GM12878 (cell line): ENCODE results near the gene CIAPIN1. TPM values are rescaled to one million over a fixed set of nuclear protein-coding genes. Genes with fewer than 3 reads are reported as not detected.

ENCODE experiments used
- ATAC-seq: fragments of 200-7000 bp; cut with Tn5 transposase; 3 replicates; pipeline ENCODE4 v1.9.1; 2020; ENCODE audit warnings: mild to moderate bottlenecking, moderate library complexity
- BruUV-seq: library from RNA; stranded (reverse); fragments of 400-500 nt; replicated peaks from 2 replicates; lab custom pipeline; 2021; lab: Mats Ljungman, UMichigan
- CTCF ChIA-PET: fragments of 300-600 bp; sonication (Branson Sonifier 250); formaldehyde crosslinking; extraction: SDS; loops from one replicate; lab custom pipeline; 2021; ENCODE audit warnings: inconsistent platforms; lab: Yijun Ruan, JAX
- POLR2A ChIA-PET: fragments of 350-600 bp; formaldehyde crosslinking; extraction: SDS; loops from one replicate; lab custom pipeline; 2021; ENCODE audit warnings: inconsistent platforms; lab: Charles Lee
- RAD21 ChIA-PET: fragments of 300-600 bp; sonication (Branson Sonifier 250); formaldehyde crosslinking; loops from one replicate; lab custom pipeline; 2023; ENCODE audit warnings: antibody characterized with exemption; ENCODE audit not compliant: unreplicated experiment; lab: Charles Lee
- SMC1A ChIA-PET: fragments of 300-600 bp; sonication (Branson Sonifier 250); formaldehyde crosslinking; loops from one replicate; lab custom pipeline; 2023; ENCODE audit not compliant: unreplicated experiment, uncharacterized antibody; lab: Charles Lee
- DNase-seq: peaks from one replicate; pipeline ENCODE4 v3.0.0-alpha.2; 2011; ENCODE audit warnings: low read depth, low spot score
- FAIRE-seq: peaks from 3 replicates; lab custom pipeline; 2011; peaks lifted over from hg19 to GRCh38; lab: Jason Lieb, UNC
- H2AFZ ChIP-seq: 2 replicates; pipeline ENCODE4 v1.6.0; 2011; ENCODE audit warnings: low read depth, low read length, control low read depth; ENCODE audit not compliant: control insufficient read depth
- H3K27ac ChIP-seq: 2 replicates; pipeline ENCODE4 v1.5.1; 2011; ENCODE audit warnings: control low read depth; ENCODE audit not compliant: control insufficient read depth, insufficient read depth
- H3K27me3 ChIP-seq, 2 experiments: replicated peaks in 1 of 2; 2 replicates each; pipeline versions ENCODE4 v1.6.0 to v1.6.1; 2011; ENCODE audit warnings: low read length in 1 of 2; ENCODE audit not compliant: control insufficient read depth in 2 of 2, insufficient read depth in 2 of 2
- H3K36me3 ChIP-seq, 2 experiments: 2 replicates each; pipeline ENCODE4 v1.5.1; 2011; ENCODE audit warnings: low read length in 1 of 2; ENCODE audit not compliant: control insufficient read depth in 2 of 2, insufficient read depth in 2 of 2
- H3K4me1 ChIP-seq: 2 replicates; pipeline ENCODE4 v1.6.1; 2011; ENCODE audit warnings: mild to moderate bottlenecking, low read length, moderate library complexity, mixed read lengths; ENCODE audit not compliant: control insufficient read depth, insufficient read depth
- H3K4me2 ChIP-seq: 2 replicates; pipeline ENCODE4 v1.6.0; 2011; ENCODE audit warnings: control low read depth; ENCODE audit not compliant: control insufficient read depth, insufficient read depth
- H3K4me3 ChIP-seq: fragments of 200-600 bp; sonication (generic); 2 replicates; pipeline ENCODE4 v1.5.1; 2016
- H3K79me2 ChIP-seq: 2 replicates; pipeline ENCODE4 v1.6.0; 2011; ENCODE audit warnings: low read length; ENCODE audit not compliant: control insufficient read depth, insufficient read depth
- H3K9ac ChIP-seq: 2 replicates; pipeline ENCODE4 v1.8.0; 2011; ENCODE audit warnings: low read length, control low read depth, mixed read lengths; ENCODE audit not compliant: control insufficient read depth, insufficient read depth
- H3K9me3 ChIP-seq: replicated peaks from 3 replicates; pipeline ENCODE4 v1.5.1; 2011; ENCODE audit warnings: mild to moderate bottlenecking, low read length; ENCODE audit not compliant: control insufficient read depth, insufficient read depth
- H4K20me1 ChIP-seq: 2 replicates; pipeline ENCODE4 v1.6.0; 2011; ENCODE audit not compliant: control insufficient read depth, insufficient read depth
- FOXM1 ChIP-seq: IDR thresholded peaks from 2 replicates; pipeline ENCODE4 v1.6.1; 2012; ENCODE audit warnings: low read depth, mild to moderate bottlenecking, inconsistent platforms, low read length, moderate library complexity
- IKZF1 ChIP-seq: fragments of 450-650 bp; conservative IDR thresholded peaks from 2 replicates; pipeline ENCODE4 v1.6.1; 2017; ENCODE audit warnings: antibody characterized with exemption, mild to moderate bottlenecking
- WGBS: methylation state at CpG from one replicate; pipeline ENCODE4 v1.1.6; 2016; ENCODE audit warnings: low lambda C conversion rate; ENCODE audit not compliant: insufficient replicate concordance, insufficient coverage; ENCODE audit errors: missing lambda C conversion rate; 5-methylcytosine and 5-hydroxymethylcytosine counted together
- in situ Hi-C: fragments of 300-500 bp; cut with MboI; formaldehyde crosslinking; loops from 9 replicates; pipeline ENCODE4 v1.14.3; 2018; ENCODE audit warnings: mixed read lengths
- intact Hi-C: fragments of 100-400 bp; cut with micrococcal nuclease; formaldehyde crosslinking; loops from one replicate; pipeline ENCODE4 v1.14.2; 2022; ENCODE audit not compliant: unreplicated experiment
- polyA plus RNA-seq, 11 experiments: library from polyadenylated mRNA; depleted of rRNA in 4 of 11; unstranded in 6 of 11; stranded (reverse) in 5 of 11; fragments of >200 nt; fragmentation: Nextera tagmentation in 4 of 11; fragmentation: Illumina TruSeq in 1 of 11; extraction: Ambion mirVana in 4 of 11; extraction: Trizol in 1 of 11; gene quantifications; 1 replicate in 1 of 11; 2 replicates in 10 of 11; pipeline versions ENCODE4 v1.2.1 to v1.2.3, GENCODE V29; 2011 to 2016; ENCODE audit warnings: inconsistent platforms in 2 of 11, missing spikeins in 2 of 11, low read depth in 1 of 11
- total RNA-seq, 4 experiments: library from RNA; depleted of rRNA in 3 of 4; stranded (reverse); fragments of >200 nt in 3 of 4; fragmentation: Illumina TruSeq in 1 of 4; extraction: Trizol in 1 of 4; gene quantifications; 2 replicates each; pipeline versions ENCODE4 v1.2.1 to v1.2.3, GENCODE V29; 2013 to 2021
- TF ChIP-seq, protein P1 (sequence below): fragments of 150-350 bp; IDR thresholded peaks from 2 replicates; pipeline ENCODE4 v1.6.1; 2014; ENCODE audit warnings: mild to moderate bottlenecking, low read depth, low read length
- TF ChIP-seq, protein P2 (sequence below): fragments of 450-650 bp; formaldehyde crosslinking; IDR thresholded peaks from 2 replicates; pipeline ENCODE4 v1.4.0; 2020; ENCODE audit warnings: mild to moderate bottlenecking, moderate library complexity

Gene CIAPIN1
- total and polyA plus RNA-seq, 10 of the 15 experiments (the other 5 are each of a cell fraction or from before 2014, with no cell fraction given): 46.2 to 150 (median 54.3) TPM

DNA sequence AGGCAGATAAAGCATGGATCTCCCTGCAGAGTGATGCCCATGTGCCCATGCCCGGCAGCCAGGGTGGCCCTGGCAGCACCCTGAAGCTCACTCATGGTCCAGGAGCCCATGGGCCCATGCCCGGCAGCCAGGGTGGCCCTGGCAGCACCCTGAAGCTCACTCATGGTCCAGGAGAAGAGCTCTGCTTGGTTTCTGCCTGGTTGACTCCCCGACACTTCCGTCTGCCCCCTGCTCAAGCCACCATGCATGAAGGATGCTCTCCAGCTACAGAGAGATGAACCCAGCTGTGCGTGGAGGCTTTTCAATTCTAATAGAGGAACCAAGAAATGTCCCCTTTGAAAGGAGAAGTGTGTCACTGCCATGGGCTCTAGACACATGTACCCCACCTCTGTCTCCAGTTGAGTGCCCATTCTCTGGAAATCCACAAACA, 33.9 kb downstream of the CIAPIN1 start (continued):
- TF ChIP-seq IKZF1: peak; percentile 68
- TF ChIP-seq, all 136 proteins: peak for 15

DNA sequence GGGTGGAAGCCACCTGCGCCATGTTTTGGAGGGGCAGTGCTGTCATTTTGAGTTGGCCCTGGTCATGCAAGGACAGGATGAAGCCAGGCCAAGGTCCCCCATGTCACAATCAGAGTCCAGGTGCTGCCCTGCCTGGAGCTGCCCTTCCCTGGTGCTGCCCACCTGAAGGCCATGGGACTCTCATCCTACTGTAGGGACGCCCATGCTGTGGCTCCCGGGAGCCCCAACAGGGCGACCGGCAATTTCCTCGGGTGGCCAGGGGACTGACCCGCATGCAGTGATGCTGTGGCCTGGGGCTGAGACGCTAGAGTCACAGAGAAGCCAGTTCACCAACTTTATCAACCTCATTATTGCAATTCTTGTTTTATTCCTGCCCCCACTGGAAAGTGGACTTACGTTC, 34.6 kb downstream of the CIAPIN1 start:
- in situ Hi-C loops: no loop called here
- no TSS peak for BruUV-seq
- no peak overlapping the region for H2AFZ ChIP-seq
- intact Hi-C loops: loop anchor here (2.0 kb wide), 1 partner anchor 24 kb away; no protein-coding TSS in a partner anchor
- H3K79me2 ChIP-seq: no peaks in the 10 kb centered on the region
- ChIA-PET RAD21 (interaction anchor here (0.9 to 6.9 kb wide), 15 partner anchors 11 to 189 kb away, joined by 3 to 87 read pairs (median 5); partner anchors contain the start of gene CX3CL1), POLR2A (interaction anchor here (1.5 to 1.9 kb wide), 3 partner anchors 11 to 35 kb away, joined by 7 to 13 read pairs (median 9); no protein-coding TSS in a partner anchor), CTCF (interaction anchor here (0.6 to 14.6 kb wide), 13 partner anchors 11 to 111 kb away, joined by 3 to 632 read pairs (median 4); partner anchors contain the start of gene CX3CL1), SMC1A (interaction anchor here (0.7 to 4.5 kb wide), 14 partner anchors 8 to 110 kb away, joined by 3 to 93 read pairs (median 4); partner anchors contain the start of gene CCL17)
- H3K4me1 ChIP-seq: peaks cover 49% of the 10 kb centered on the region
- TF ChIP-seq, protein P1, sequence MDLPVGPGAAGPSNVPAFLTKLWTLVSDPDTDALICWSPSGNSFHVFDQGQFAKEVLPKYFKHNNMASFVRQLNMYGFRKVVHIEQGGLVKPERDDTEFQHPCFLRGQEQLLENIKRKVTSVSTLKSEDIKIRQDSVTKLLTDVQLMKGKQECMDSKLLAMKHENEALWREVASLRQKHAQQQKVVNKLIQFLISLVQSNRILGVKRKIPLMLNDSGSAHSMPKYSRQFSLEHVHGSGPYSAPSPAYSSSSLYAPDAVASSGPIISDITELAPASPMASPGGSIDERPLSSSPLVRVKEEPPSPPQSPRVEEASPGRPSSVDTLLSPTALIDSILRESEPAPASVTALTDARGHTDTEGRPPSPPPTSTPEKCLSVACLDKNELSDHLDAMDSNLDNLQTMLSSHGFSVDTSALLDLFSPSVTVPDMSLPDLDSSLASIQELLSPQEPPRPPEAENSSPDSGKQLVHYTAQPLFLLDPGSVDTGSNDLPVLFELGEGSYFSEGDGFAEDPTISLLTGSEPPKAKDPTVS: no peak
- TF ChIP-seq, protein P2, sequence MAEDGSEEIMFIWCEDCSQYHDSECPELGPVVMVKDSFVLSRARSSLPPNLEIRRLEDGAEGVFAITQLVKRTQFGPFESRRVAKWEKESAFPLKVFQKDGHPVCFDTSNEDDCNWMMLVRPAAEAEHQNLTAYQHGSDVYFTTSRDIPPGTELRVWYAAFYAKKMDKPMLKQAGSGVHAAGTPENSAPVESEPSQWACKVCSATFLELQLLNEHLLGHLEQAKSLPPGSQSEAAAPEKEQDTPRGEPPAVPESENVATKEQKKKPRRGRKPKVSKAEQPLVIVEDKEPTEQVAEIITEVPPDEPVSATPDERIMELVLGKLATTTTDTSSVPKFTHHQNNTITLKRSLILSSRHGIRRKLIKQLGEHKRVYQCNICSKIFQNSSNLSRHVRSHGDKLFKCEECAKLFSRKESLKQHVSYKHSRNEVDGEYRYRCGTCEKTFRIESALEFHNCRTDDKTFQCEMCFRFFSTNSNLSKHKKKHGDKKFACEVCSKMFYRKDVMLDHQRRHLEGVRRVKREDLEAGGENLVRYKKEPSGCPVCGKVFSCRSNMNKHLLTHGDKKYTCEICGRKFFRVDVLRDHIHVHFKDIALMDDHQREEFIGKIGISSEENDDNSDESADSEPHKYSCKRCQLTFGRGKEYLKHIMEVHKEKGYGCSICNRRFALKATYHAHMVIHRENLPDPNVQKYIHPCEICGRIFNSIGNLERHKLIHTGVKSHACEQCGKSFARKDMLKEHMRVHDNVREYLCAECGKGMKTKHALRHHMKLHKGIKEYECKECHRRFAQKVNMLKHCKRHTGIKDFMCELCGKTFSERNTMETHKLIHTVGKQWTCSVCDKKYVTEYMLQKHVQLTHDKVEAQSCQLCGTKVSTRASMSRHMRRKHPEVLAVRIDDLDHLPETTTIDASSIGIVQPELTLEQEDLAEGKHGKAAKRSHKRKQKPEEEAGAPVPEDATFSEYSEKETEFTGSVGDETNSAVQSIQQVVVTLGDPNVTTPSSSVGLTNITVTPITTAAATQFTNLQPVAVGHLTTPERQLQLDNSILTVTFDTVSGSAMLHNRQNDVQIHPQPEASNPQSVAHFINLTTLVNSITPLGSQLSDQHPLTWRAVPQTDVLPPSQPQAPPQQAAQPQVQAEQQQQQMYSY (CRISPR knock-in tag): no peak
- TF ChIP-seq FOXM1: no peak
- FAIRE-seq: no peak
- no peaks in the 10 kb centered on the region for H4K20me1 ChIP-seq
- DNase-seq: no peak
- H3K9me3 ChIP-seq: no peaks in the 10 kb centered on the region
- no peak overlapping the region; the same call in 1 of the 2 replicates for H3K27ac ChIP-seq
- no peak overlapping the region for H3K4me3 ChIP-seq
- peak overlapping the region; percentile 65; the same call in 1 of the 2 replicates for H3K4me2 ChIP-seq
- 71% methylated on average over 9 of the region's 9 CpGs for WGBS
- no peak overlapping the region for H3K9ac ChIP-seq
- no peaks in the 10 kb centered on the region for H3K36me3 ChIP-seq
- ATAC-seq: no peak
- H3K27me3 ChIP-seq: no peaks in the 10 kb centered on the region
